ENCODE measurements around the gene TUBA4A.
A peak's percentile ranks its signal among the peaks of the same experiment; 100 is the strongest.
"Not testable (repeated sequence)": the region's sequence is repeated elsewhere in the genome, so short reads cannot be mapped to it uniquely, and the experiment has no call there.

TUBA4A gene

GRCh38 chr2:219253753-219254589, at the start of gene TUBA4A:
Gene TUBA4A (minus strand): TSS chr2:219253918. CDS start chr2:219253858, 60 bp downstream.
- peak; percentile 90 for DNase-seq

- DNase-seq: no peak
Measured at GRCh38 chr2:219302412-219302968, 48.8 kb upstream of the TUBA4A start.

GRCh38 chr2:219300022-219300421, 46.3 kb upstream of the TUBA4A start:
- no peak for DNase-seq

DNA sequence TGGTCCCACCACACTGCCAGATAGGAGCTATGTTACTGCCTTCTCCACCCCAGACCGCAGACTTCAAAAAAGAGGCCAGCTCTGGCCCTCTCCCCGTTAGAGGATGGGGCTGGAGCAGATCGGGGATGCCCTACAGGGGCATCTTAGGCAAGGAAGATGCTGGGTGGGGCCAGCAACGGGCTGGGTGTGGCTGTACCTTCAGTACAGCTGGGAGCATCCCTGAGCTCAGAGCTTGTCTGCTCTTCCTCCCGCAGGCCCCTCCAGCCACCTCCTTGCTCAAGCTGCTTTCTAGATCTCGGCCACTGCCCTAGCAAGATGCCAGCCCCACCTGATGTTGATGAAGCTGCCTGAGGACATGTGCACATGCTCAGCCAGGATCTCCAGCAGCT, 45.6 kb upstream of the TUBA4A start:
- DNase-seq: no peak

GRCh38 chr2:219298759-219299371, 45.1 kb upstream of the TUBA4A start:
- peak; percentile 91 for DNase-seq

DNA sequence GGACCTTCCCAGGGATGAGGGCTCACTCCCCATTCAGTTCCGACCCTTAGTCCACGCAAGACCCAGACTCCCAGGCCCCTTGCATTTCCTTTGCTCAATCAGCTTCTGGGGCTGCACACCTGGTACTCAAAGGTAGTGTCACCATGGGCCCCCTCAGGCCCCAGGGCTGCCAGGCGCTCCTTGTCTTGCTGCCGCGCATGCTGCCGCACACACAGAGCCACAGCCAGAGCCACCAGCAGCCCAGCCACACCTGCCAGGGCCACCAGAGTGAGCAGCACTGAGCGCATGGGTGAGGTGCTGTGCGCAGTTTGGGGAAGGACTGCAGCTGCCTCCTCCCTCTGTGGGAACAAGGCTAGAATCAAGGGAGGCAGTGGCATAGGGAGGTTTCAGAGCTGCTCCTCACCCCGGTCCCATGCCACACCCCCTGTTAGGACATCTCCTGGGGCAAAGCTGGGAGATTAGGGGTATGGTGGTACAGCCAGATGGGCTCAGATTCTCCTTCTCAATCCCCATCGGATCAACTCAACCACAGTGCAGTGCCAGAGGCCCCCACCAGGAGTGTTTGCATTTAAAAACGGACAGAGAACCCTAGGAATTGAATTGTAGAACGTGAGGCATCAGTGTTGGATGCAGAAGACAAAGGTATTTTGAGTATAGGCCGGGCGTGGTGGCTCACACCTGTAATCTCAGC, 44.2 kb upstream of the TUBA4A start:
- no peak for DNase-seq

DNA sequence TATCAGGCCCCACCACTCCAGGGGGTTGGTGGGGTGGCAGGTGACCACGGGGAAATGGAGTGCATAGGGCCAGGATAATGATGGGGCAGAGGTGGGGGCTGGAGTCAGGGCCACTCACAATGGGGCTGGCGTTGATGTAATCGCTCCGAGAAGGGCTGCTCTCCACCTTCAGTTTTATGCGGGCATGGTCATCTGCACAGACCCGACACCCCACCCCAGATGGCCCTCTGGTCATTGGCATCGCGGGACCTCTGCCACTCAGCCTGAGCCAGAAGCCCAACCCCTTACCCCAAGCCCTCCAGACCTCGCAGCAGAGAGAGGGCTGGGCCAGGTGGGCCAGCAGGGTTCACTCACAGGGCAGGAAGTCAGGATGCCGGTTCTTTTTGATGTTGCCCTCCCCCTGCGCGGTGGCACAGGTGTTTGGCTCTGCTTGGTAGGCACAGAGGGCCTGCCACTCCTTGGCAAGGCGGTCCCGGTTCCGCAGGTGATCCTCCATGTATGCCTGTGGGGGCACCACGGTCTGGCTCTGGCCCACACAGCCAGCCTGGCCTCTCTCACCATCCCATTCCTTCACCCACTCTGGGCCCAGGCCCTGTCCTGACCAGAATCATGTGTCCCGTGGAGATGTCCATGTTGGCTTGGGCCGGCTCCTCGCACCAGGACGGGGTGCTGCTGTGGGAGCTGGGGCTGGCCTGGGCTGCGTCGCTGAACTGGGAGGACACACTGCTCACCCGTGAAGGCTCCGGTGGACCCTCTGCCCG, 43.1 kb upstream of the TUBA4A start:
- DNase-seq: no peak

GRCh38 chr2:219296142-219296541, 42.4 kb upstream of the TUBA4A start:
- no peak for DNase-seq

DNA sequence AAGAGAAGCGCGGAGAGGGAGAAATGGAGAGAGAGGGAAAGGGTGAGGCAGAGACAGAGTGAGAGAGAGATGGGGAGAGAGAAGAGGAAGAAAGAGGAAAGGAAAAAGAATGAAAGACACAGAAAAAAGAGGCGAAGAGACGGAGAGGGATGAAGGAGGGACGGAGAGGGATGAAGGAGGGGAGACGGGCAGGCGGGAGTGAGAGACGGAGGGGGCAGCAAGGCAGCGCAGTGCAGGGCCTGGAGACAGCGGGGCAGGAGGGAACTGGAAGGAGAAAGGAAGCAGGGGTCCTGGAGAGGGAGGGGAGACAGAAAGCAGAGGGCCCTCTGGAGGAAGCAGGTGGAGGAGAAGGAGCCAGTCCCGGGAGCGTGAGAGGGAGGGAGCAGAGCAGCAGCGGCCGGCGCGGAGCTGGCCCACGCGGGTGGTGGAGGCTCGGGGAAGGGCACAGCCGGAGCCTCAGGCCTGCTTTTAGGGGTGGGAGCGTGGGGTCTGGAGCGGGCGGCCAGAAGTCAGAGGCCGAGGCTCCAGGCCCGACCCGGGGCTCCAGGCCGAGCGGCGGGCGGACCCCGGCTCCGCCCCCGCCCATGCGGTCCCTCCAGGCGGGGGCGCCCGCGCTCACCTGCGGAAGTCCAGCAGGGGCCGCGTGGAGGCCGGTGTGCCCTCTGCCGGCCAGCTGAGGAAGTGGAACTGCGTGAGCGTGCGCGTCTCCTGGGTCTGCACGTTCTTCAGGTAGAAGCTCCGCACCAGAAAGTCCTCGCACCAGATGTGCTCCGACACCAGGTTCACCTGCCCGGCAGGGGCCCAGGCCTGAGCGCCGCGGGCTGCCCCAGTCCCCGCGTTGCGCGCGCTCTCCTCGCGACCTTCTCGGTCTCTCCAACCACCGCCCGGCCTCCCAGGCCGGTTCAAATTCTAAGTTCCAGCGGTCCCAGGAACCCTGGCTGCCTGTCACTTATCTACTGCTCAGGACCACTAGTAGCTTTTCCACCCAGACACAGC, 40.9 kb upstream of the TUBA4A start:
- DNase-seq: peak; percentile 83

GRCh38 chr2:219293736-219294231, 40.1 kb upstream of the TUBA4A start:
- no peak for DNase-seq

DNA sequence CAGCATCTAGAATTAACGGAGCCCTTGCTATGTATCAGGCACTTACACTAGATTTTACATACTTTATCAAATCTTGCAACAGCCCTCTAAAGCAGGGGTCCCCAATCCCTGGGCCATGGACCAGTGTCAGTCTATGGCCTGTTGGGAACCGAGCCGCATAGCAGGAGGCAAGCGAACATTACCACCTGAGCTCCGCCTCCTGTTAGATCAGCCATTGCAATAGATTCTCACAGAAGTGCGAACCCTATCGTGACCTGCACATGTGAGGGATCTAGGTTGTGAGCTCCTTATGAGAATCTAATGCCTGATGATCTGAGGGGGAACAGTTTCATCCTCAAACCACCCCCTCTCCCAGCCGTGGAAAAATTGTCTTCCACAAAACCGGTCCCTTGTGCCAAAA, 38.9 kb upstream of the TUBA4A start:
- DNase-seq: no peak

GRCh38 chr2:219291910-219292490, 38.3 kb upstream of the TUBA4A start:
- DNase-seq: no peak

DNA sequence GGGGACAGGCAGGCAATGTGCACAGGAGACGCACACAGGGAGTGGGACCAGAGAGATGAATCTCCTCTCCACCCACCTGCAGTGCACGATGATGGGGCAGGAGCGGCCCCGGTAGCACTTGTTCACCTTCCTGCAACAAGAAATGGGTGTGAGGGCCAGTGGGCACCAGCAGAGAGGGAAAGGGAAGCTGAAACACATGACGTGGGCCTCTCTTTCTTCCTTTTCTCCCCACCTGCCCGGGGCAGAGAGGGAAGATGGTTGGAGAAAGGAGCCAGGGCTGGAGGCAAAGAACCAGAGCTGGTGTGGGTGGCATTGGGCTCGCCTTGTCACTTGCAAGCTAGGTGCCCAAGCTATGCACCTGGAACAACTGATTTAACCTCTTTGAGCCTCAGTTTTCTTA, 37.7 kb upstream of the TUBA4A start:
- DNase-seq: no peak

- DNase-seq: no peak
Measured at GRCh38 chr2:219290381-219291171, 36.9 kb upstream of the TUBA4A start.

DNA sequence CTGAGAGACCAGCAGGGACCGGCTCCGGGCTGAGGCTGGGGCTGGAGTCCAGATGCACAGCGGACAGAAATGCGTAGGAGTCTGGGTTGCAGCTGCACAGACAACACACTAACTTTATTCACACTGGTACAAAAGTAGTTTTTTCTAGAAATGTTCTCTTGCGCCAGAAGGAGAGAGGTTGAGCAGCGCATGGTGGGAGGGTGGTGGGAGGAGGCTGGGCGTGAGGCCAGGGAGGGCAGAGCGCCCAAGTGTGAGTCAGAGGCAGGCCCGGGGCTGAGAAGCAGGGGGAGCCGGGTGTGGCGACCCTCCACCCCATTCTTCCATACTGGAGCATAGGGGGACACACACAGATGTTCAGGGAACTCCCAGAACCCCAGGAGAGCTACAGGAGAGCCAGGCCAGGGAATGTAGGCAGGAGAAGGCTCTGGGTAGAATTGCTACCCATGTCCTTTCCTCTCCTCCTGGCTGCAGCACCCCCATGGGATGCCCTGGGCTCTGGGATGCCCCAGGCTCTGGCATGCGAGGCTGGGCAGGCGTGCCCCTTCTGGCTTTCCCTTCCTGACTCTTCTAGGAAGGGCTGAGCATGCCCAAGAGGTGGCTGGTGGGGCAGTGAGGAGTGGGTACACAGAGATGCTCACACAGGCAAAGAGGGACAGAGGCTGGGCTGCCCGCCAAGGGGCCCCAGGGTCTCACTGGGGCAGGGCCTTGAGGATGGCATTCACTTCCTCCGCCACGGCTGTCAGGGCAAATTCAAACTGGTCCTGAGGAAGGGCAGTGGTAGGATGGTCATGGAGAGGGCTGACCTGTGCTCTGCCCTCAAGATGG, 36.0 kb upstream of the TUBA4A start:
- DNase-seq: no peak

DNA sequence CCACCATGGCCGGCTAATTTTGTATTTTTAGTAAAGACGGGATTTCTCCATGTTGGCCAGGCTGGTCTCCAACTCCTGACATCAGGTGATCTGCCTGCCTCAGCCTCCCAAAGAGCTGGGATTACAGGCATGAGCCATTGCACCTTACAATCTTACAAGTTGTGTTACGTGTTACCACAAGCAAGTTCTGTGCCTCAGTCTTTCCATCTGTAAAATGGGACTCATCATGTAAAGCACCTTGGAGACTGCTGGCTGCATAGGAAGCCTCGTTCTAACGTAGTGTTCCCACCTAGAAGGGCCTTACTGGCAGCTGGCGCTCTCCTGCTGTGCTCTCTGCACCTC, 35.4 kb upstream of the TUBA4A start:
- DNase-seq: no peak

DNA sequence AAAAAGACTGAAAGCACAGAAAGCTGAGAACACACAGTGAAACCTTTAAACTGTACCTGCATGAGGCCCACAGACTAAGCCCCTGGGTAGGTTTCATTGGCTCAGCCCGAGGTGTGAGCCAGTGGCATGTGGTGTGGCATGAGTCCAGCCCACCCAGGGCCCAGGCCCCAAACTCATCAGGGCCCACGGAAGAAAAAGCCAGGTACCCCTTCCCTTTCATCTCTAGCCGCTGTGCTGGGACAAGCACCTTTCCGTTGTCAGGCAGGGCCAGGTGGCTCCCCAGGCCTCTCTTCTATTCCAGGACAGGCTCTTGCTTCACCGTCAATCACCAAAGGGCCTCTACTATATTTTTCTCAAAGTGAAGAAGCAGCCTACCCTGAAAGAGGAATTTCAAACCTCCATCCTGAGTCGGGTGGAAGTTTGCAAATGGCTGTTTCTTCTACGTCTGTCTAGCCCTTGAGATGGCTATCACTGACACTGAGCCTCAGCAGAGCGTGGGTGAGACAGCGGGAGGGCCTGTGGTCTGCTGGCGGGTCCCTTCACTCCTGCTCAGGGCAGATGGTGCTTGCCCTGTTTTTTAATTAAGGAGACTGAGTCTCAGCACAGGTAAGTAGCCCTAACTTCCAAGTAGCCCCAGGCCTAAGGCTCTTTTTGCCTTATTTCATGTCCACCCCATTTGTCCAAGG, 34.0 kb upstream of the TUBA4A start:
- DNase-seq: no peak

DNA sequence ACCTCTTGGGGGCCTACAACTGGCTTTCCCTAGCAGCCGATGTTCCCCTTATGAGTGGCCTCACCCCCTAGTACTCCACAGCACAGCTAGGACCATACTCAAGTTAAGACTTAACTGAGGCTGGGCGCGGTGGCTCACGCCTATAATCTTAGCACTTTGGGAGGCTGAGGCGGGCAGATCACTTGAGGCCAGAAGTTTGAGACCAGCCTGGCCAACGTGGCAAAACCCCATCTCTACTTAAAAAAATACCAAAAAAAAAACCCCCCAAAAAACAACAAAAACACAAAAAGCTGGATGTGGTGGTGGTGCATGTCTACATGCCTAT, 33.4 kb upstream of the TUBA4A start:
- DNase-seq: not testable (repeated sequence)
